GM19397 (cell line): ENCODE results near the gene TRIL.
A peak's percentile ranks its signal among the peaks of the same experiment; 100 is the strongest.

Experiments used
- ATAC-seq: cut with Tn5 transposase; IDR thresholded peaks from one replicate; pipeline ENCODE4 v1.9.1; 2021; ENCODE audit warnings: mild to moderate bottlenecking, moderate library complexity; ENCODE audit not compliant: unreplicated experiment

TRIL gene

GRCh38 chr7:28941633-28942032, 16.5 kb downstream of the TRIL start:
- no peak for ATAC-seq

- no peak for ATAC-seq
Observed at GRCh38 chr7:28940741-28941384, 17.3 kb downstream of the TRIL start.

- ATAC-seq, result no peak
Observed at GRCh38 chr7:28939844-28940544, 18.1 kb downstream of the TRIL start.

- no peak for ATAC-seq
Observed at GRCh38 chr7:28939367-28939766, 18.8 kb downstream of the TRIL start.

- no peak for ATAC-seq
Observed at GRCh38 chr7:28937619-28938018, 20.5 kb downstream of the TRIL start.

- no peak for ATAC-seq
Observed at GRCh38 chr7:28937103-28937502, 21.0 kb downstream of the TRIL start.

- ATAC-seq, result no peak
Observed at GRCh38 chr7:28933846-28934320, 24.2 kb downstream of the TRIL start.

GRCh38 chr7:28931565-28931964, 26.6 kb downstream of the TRIL start:
- ATAC-seq, result no peak

- peak; percentile 66 for ATAC-seq
Observed at GRCh38 chr7:28926871-28927597, 31.1 kb downstream of the TRIL start.

GRCh38 chr7:28922624-28923331, 35.4 kb downstream of the TRIL start:
- peak; percentile 48 for ATAC-seq

- peak; percentile 63 for ATAC-seq
Observed at GRCh38 chr7:28921822-28922221, 36.3 kb downstream of the TRIL start.

- no peak for ATAC-seq
Observed at GRCh38 chr7:28920424-28920823, 37.7 kb downstream of the TRIL start.

GRCh38 chr7:28919510-28919909, 38.6 kb downstream of the TRIL start:
- ATAC-seq, result no peak

- ATAC-seq, result no peak
Observed at GRCh38 chr7:28908775-28909174, 49.4 kb downstream of the TRIL start.

GRCh38 chr7:28905464-28905863, 52.7 kb downstream of the TRIL start:
- ATAC-seq, result no peak

GRCh38 chr7:28904578-28905048, 53.5 kb downstream of the TRIL start:
- no peak for ATAC-seq

GRCh38 chr7:28903730-28904577, 54.2 kb downstream of the TRIL start:
- no peak for ATAC-seq
